Mucosa of gallbladder (tissue), 1 donor: ENCODE data around the gene GPR146. TPM values are rescaled to one million over a fixed set of nuclear protein-coding genes. Genes with fewer than 3 reads are reported as not detected.
"Not testable (repeated sequence)": the region's sequence is repeated elsewhere in the genome, so short reads cannot be mapped to it uniquely, and the experiment has no call there.

Experiments used
- DNase-seq: peaks from one replicate; pipeline ENCODE4 v3.0.0-alpha.2; 2020; ENCODE audit warnings: low spot score
- total RNA-seq: library from RNA; stranded (reverse); gene quantifications from one replicate; pipeline ENCODE4 v1.2.1, GENCODE V29; 2021
- donor health status: DM: no; HTN: no; CAD: no.

The GPR146 gene
- total RNA-seq, 1 donor from 2014 or later: 8.3 TPM

- DNase-seq: no peak
Observed at GRCh38 chr7:1025743-1026581, 18.4 kb upstream of the GPR146 start.

- DNase-seq: no peak
Observed at GRCh38 chr7:1026721-1027161, 17.6 kb upstream of the GPR146 start.

GRCh38 chr7:1027242-1028043 lies 16.9 kb upstream of the GPR146 start:
- DNase-seq: no peak

- DNase-seq: peak; percentile 93
Observed at GRCh38 chr7:1028044-1028770, 16.1 kb upstream of the GPR146 start.

GRCh38 chr7:1028775-1029636 lies 15.3 kb upstream of the GPR146 start:
- DNase-seq: peak; percentile 90

- no peak for DNase-seq
Observed at GRCh38 chr7:1029637-1030443, 14.5 kb upstream of the GPR146 start.

GRCh38 chr7:1030444-1031070 lies 13.8 kb upstream of the GPR146 start:
- DNase-seq: no peak

GRCh38 chr7:1031716-1032455 lies 12.5 kb upstream of the GPR146 start:
- no peak for DNase-seq

GRCh38 chr7:1032536-1033181 lies 11.7 kb upstream of the GPR146 start:
- DNase-seq: no peak

- DNase-seq: no peak
Observed at GRCh38 chr7:1033546-1034145, 10.7 kb upstream of the GPR146 start.

- DNase-seq: not testable (repeated sequence)
Observed at GRCh38 chr7:1034769-1035168, 9.6 kb upstream of the GPR146 start.

- DNase-seq: not testable (repeated sequence)
Observed at GRCh38 chr7:1036164-1036928, 8.0 kb upstream of the GPR146 start.

GRCh38 chr7:1040233-1040632 lies 4.1 kb upstream of the GPR146 start:
- not testable (repeated sequence) for DNase-seq

GRCh38 chr7:1040790-1041189 lies 3.6 kb upstream of the GPR146 start:
- DNase-seq: peak; percentile 62

GRCh38 chr7:1041551-1042491 lies 2.5 kb upstream of the GPR146 start:
- DNase-seq: no peak

- no peak for DNase-seq
Observed at GRCh38 chr7:1042492-1042833, 1.9 kb upstream of the GPR146 start.
